Stimulated activated CD8-positive, alpha-beta memory T cell treated with anti-CD3 and anti-CD28 coated beads, Interleukin-7, amount 100 ng/mL, for 48 hours (primary cell): ENCODE data around the gene MGAT4C.
"Not testable (repeated sequence)": the region's sequence is repeated elsewhere in the genome, so short reads cannot be mapped to it uniquely, and the experiment has no call there.

Source experiments
- DNase-seq, 2 donors: peaks; one replicate each; pipeline ENCODE4 v3.0.0-alpha.2; 2020; ENCODE audit warnings: low read depth in 1 of 2; ENCODE audit errors: extremely low read depth in 1 of 2

The MGAT4C gene

DNA sequence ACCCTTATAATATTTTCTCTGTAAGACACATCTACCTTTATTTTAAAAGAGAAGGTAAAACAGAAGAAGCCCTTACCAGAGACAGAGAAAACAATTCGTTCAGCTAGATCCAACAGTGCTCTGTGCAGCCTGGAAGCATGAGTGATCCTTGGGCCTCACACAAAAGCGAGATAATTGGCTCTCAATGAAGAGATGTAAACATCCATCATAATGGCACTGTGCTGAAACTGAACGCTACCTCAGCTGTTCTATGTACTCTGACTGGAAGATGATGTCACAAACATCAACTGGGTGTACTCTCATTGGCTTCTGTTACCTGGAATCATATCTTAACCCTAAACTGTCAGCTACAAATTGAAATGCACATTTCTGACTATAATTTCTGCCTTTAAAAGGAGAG lies at the start of gene MGAT4C:
Gene MGAT4C (minus strand): TSS at position 229 of the 400 bp plus-strand sequence.
- DNase-seq, result no peak

GRCh38 chr12:86296396-86296795 lies 40.2 kb upstream of the MGAT4C start:
- not testable (repeated sequence) for DNase-seq

GRCh38 chr12:86293682-86294240 lies 37.6 kb upstream of the MGAT4C start:
- no peak for DNase-seq

- no peak for DNase-seq
Measured at GRCh38 chr12:86292480-86292879, 36.3 kb upstream of the MGAT4C start.

GRCh38 chr12:86290615-86291014 lies 34.4 kb upstream of the MGAT4C start:
- no peak for DNase-seq

GRCh38 chr12:86286119-86286518 lies 29.9 kb upstream of the MGAT4C start:
- DNase-seq, result no peak

GRCh38 chr12:86283620-86284019 lies 27.4 kb upstream of the MGAT4C start:
- DNase-seq, result no peak

- DNase-seq, result no peak
Measured at GRCh38 chr12:86275356-86275755, 19.2 kb upstream of the MGAT4C start.

GRCh38 chr12:86265329-86265695 lies 9.1 kb upstream of the MGAT4C start:
- no peak for DNase-seq

DNA sequence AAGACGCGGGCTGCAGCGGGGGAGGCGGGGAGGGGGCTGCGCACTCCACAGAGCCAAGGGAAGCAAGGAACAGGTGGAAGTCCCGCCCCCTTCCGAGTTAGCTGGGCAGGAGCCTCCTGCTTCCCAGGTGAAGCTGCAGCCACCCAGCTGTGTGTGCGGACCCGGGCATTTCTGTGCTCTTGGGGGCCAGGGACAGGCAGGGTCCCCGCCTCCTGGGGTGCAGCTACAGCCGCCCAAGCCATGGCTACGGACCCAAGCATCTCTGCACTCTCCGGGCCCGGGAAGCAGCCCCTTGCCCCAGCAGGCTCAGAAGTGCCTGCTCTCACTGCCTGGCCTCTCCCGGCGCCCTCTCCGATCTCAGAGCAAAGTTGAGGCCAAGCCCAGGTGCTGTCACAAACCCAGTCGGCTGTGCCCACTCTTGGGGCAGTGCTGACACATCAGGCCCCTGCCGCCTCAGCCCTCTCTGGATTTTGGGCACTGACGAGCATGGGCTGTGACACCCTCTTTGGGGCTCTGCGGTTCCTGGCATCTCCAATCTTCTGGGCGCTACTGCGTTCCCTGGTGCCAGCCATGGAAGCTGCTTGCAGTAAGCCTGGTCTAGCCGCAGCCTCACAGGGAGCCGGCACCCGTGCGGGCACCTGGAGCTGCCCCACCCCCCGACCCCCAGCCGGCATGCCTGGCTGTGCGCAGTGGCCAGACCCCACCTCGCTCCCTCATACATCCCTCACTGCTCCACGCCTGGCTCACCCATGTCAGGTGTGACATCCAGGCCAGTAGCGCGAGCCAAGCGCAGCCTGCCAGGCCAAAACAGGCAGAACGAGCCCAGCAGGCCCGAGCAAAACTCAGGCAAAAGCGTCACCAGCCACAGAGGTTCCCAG lies 8.5 kb upstream of the MGAT4C start:
- no peak for DNase-seq

- no peak for DNase-seq
Measured at GRCh38 chr12:86261578-86261977, 5.4 kb upstream of the MGAT4C start.

DNA sequence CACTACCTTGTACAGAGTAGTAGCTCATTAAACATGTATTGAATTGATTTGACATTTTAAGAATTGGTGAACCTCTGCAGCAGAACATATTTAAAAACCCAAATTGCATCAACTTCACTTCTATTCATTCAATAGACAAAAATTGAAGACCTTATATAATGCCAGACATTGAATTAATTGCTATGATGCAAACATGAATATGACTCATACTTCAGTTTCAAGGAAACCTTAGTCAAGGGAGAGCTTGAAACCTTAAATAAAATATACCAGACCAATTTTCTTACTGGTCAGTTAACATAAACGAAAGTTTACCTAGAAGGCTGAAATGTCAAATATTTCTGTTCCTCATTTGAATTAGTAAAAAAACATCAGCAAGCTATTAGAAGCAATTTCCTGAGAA lies 5.0 kb upstream of the MGAT4C start:
- DNase-seq, result no peak

DNA sequence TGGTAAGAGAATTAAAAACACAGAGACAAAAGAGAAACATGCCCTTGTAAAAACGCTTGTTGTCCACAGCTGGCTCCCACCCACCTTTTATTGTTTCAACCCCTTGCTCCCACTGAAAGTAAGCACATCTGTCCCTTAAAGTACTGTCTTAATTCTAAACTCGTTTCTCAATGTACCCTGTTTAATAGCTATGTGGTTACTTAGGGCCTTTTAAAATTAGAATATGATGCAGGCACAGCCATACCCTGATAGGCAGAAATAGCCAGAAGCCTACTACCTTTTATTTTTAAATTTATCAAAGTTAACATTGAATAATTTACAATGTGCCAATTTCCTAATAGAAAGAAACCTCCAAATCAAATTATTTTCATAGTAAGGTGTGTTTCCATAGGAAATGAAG lies 4.0 kb upstream of the MGAT4C start:
- no peak for DNase-seq

GRCh38 chr12:86257134-86257533 lies 943 bp upstream of the MGAT4C start:
- DNase-seq, result no peak

DNA sequence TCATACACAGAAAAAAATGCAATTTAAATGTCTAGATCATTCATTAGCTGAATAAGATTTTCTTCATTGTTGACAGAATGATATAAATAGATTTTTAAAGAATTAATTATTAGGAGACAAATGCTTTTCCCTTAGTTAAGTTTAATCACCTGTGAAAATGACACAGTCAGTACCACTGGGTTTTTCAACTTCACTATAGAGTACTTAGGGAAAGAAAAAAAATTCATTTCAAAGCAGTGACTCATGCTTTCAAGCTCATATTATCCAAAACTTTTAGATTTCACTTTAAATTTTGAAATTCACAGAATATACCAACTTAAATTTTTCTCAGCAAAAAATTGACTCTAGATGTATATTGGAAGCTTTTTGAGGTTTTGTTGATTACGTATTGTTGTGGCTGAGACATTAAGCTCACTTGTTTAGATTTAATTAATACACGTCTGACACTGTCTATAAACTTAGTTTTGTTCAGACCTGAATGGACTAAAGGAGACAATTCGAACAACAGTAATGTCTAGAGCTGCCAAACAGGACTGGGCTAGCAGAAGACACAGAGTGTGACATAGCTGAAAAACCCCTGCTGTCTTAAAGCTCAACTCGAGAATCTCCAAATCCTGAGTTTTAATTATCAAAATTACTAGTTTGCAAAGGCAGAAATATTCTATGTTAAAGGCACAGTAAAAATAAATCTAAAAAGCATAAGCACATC lies 1.6 kb downstream of the MGAT4C start:
- DNase-seq, result no peak

DNA sequence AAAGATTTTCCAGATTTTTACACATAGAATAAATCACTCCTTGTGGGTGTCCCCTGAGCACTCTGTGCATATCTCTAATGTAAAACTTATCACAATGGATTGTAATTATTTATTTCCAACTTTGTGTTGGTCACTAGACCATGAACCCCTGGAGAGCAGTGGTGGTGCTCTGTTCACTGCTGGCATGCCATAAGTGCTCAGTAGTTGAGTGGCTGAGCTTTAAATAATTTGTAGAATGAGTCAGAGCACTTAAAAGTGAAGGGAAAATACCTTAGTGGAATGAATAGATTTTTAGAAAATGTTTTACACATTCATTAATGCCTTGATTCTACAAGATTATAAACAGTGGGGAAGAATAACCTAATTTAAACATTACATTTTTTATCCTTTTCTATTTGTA lies 6.3 kb downstream of the MGAT4C start:
- DNase-seq, result no peak

GRCh38 chr12:86249276-86249675 lies 6.9 kb downstream of the MGAT4C start:
- no peak for DNase-seq

GRCh38 chr12:86247871-86248270 lies 8.3 kb downstream of the MGAT4C start:
- DNase-seq, result no peak

DNA sequence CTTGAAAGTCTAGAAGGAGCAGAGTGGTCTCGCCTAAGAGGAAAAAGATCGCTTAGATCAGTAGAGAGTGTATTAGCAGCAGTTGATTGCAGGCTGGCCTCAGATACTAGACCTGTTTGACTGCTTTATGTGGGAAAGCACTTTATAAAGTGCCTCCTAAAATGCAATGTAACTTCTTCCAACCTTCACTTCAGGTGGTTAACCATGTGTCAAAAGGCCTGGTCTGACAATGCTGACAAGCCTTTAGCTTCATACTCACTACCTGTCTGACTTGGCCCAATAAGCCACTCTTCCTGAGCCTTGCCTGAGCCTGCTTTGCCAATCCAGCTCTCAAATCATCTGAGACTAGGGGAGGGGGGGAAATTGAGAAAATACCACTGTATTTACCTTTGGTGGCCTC lies 14.6 kb downstream of the MGAT4C start:
- DNase-seq, result no peak

GRCh38 chr12:86234316-86234855 lies 21.8 kb downstream of the MGAT4C start:
- DNase-seq, result no peak

DNA sequence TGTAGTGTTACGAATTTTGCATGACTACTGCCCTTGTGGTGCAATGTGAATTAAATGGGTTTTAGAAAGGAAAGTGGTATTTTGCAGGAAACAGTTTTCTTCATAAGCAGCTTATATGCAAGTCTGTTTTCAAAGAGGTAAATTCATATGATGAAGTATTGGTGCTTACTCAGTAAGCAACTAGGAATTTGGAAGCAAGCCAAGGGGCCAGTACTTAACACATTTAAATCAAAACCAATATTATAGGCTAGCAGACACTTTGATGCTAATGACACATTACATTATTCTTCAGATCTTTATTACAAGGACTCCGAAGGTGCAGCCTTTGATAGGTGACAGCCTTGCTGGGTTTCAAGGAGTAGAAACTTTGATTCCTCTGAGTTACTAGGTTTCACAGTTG lies 23.1 kb downstream of the MGAT4C start:
- DNase-seq, result no peak
